HepG2 (cell line): ENCODE data around the gene ADARB1. TPM values are rescaled to one million over a fixed set of nuclear protein-coding genes. Genes with fewer than 3 reads are reported as not detected.

Experiments
- ATAC-seq: fragments of 200-7000 bp; cut with Tn5 transposase; 3 replicates; pipeline ENCODE4 v1.9.1; 2020; ENCODE audit warnings: mild to moderate bottlenecking, moderate library complexity
- BruUV-seq: library from RNA; stranded (reverse); fragments of 400-500 nt; replicated peaks from 2 replicates; lab custom pipeline; 2021; lab: Mats Ljungman, UMichigan
- CTCF ChIA-PET: fragments of 300-600 bp; formaldehyde crosslinking; extraction: SDS; loops from one replicate; lab custom pipeline; 2021; ENCODE audit warnings: low total read pairs, inconsistent platforms, low intra/inter-chr PET ratio; lab: Yijun Ruan, JAX
- POLR2A ChIA-PET: fragments of 350-600 bp; sonication (Branson Sonifier 250); formaldehyde crosslinking; loops from one replicate; lab custom pipeline; 2020; ENCODE audit warnings: antibody characterized with exemption, inconsistent platforms; lab: Yijun Ruan, JAX
- DNase-seq: peaks from one replicate; pipeline ENCODE4 v3.0.0-alpha.2; 2015; ENCODE audit warnings: low spot score
- FAIRE-seq: peaks from 3 replicates; lab custom pipeline; 2011; peaks lifted over from hg19 to GRCh38; lab: Jason Lieb, UNC
- H2AFZ ChIP-seq: one replicate; pipeline ENCODE4 v1.6.1; 2011; ENCODE audit warnings: low read length, inconsistent platforms
- H3K27ac ChIP-seq: fragments of 300-600 bp; 3 replicates; pipeline ENCODE4 v1.8.0; 2011; ENCODE audit warnings: mixed run types, mild to moderate bottlenecking, mixed read lengths, low read length, inconsistent platforms; ENCODE audit not compliant: insufficient read depth; ENCODE audit errors: extremely low read length
- H3K27me3 ChIP-seq, 2 experiments: fragments of 200-600 bp in 1 of 2; 2 replicates in 1 of 2; 3 replicates in 1 of 2; pipeline versions ENCODE4 v1.6.0 to v1.8.0; 2011; ENCODE audit warnings: low read length in 2 of 2, mild to moderate bottlenecking in 2 of 2, moderate library complexity in 2 of 2, inconsistent platforms in 1 of 2; ENCODE audit not compliant: insufficient read depth in 2 of 2, control insufficient read depth in 1 of 2
- H3K36me3 ChIP-seq, 2 experiments: fragments of 200-600 bp in 1 of 2; replicated peaks in 1 of 2; 2 replicates in 1 of 2; 3 replicates in 1 of 2; pipeline versions ENCODE4 v1.5.1 to v1.8.0; 2011; ENCODE audit warnings: low read length in 2 of 2, inconsistent platforms in 1 of 2; ENCODE audit not compliant: insufficient read depth in 2 of 2, control insufficient read depth in 1 of 2
- H3K4me1 ChIP-seq: 2 replicates; pipeline ENCODE4 v1.5.1; 2012; ENCODE audit warnings: low read length, inconsistent platforms; ENCODE audit not compliant: insufficient read depth
- H3K4me2 ChIP-seq: 2 replicates; pipeline ENCODE4 v1.6.0; 2011; ENCODE audit warnings: low read depth, low read length, inconsistent platforms
- H3K4me3 ChIP-seq, 3 experiments: fragments of 200-600 bp in 1 of 3; sonication (generic), shearing (Covaris generic) in 1 of 3; replicated peaks in 1 of 3; 2 replicates each; pipeline ENCODE4 v1.5.1; 2011 to 2016; ENCODE audit warnings: low read length in 3 of 3, inconsistent platforms in 2 of 3, low read depth in 2 of 3, mild to moderate bottlenecking in 2 of 3, control low read depth in 1 of 3, mixed read lengths in 1 of 3; ENCODE audit not compliant: insufficient read depth in 1 of 3
- H3K79me2 ChIP-seq: one replicate; pipeline ENCODE4 v1.6.1; 2011; ENCODE audit warnings: low read length, inconsistent platforms; ENCODE audit not compliant: insufficient read depth
- H3K9ac ChIP-seq: 2 replicates; pipeline ENCODE4 v1.6.0; 2011; ENCODE audit warnings: mild to moderate bottlenecking, low read depth, low read length, inconsistent platforms; ENCODE audit not compliant: insufficient read depth
- H3K9me3 ChIP-seq: 2 replicates; pipeline ENCODE4 v1.5.1; 2012; ENCODE audit warnings: mild to moderate bottlenecking, low read length
- H4K20me1 ChIP-seq: 2 replicates; pipeline ENCODE4 v1.6.0; 2011; ENCODE audit warnings: inconsistent platforms, mild to moderate bottlenecking, low read length, moderate library complexity; ENCODE audit not compliant: insufficient read depth
- DNMT1 ChIP-seq: sonication (generic); formaldehyde crosslinking; IDR thresholded peaks from 2 replicates; pipeline ENCODE4 v1.5.1; 2020; ENCODE audit warnings: mild to moderate bottlenecking, missing genetic modification reagents
- ELF4 ChIP-seq: sonication (generic); formaldehyde crosslinking; IDR thresholded peaks from 2 replicates; pipeline ENCODE4 v1.5.0; 2020; ENCODE audit warnings: missing genetic modification reagents, mild to moderate bottlenecking, moderate library complexity, borderline replicate concordance
- KDM4B ChIP-seq: sonication (generic); formaldehyde crosslinking; IDR thresholded peaks from 2 replicates; pipeline ENCODE4 v1.4.0; 2020; ENCODE audit warnings: missing genetic modification reagents
- MIER3 ChIP-seq: IDR thresholded peaks from 2 replicates; pipeline ENCODE4 v1.6.1; 2016; ENCODE audit warnings: missing compliant biosample characterization, borderline replicate concordance
- MYNN ChIP-seq: sonication (generic); formaldehyde crosslinking; IDR thresholded peaks from 2 replicates; pipeline ENCODE4 v1.4.0; 2020; ENCODE audit warnings: mild to moderate bottlenecking, low read depth, missing genetic modification reagents
- NCOA1 ChIP-seq: sonication (generic); formaldehyde crosslinking; IDR thresholded peaks from 2 replicates; pipeline ENCODE4 v1.9.0; 2021; ENCODE audit warnings: missing genetic modification reagents
- PHF20 ChIP-seq: sonication (generic); formaldehyde crosslinking; IDR thresholded peaks from 2 replicates; pipeline ENCODE4 v1.5.0; 2020; ENCODE audit warnings: mild to moderate bottlenecking, missing genetic modification reagents
- PPARG ChIP-seq: conservative IDR thresholded peaks from 2 replicates; pipeline ENCODE4 v1.6.1; 2016; ENCODE audit warnings: missing biosample characterization, missing genetic modification reagents
- UBTF ChIP-seq: sonication (generic); formaldehyde crosslinking; IDR thresholded peaks from 2 replicates; pipeline ENCODE4 v1.4.0; 2020; ENCODE audit warnings: mild to moderate bottlenecking, missing genetic modification reagents
- ZBTB44 ChIP-seq: sonication (generic); formaldehyde crosslinking; IDR thresholded peaks from 2 replicates; pipeline ENCODE4 v1.4.0; 2020; ENCODE audit warnings: missing genetic modification reagents
- ZMAT3 ChIP-seq: sonication (generic); formaldehyde crosslinking; conservative IDR thresholded peaks from 2 replicates; pipeline ENCODE4 v1.7.0; 2021; ENCODE audit warnings: missing genetic modification reagents
- ZNF251 ChIP-seq: sonication (generic); formaldehyde crosslinking; IDR thresholded peaks from 2 replicates; pipeline ENCODE4 v1.9.0; 2021; ENCODE audit warnings: mild to moderate bottlenecking, missing genetic modification reagents
- ZNF263 ChIP-seq: sonication (generic); formaldehyde crosslinking; IDR thresholded peaks from 2 replicates; pipeline ENCODE4 v1.4.0; 2020; ENCODE audit warnings: missing genetic modification reagents
- ZNF577 ChIP-seq: sonication (generic); formaldehyde crosslinking; IDR thresholded peaks from 2 replicates; pipeline ENCODE4 v1.4.0; 2020; ENCODE audit warnings: mild to moderate bottlenecking, low read depth, missing genetic modification reagents, borderline replicate concordance
- WGBS: methylation state at CpG from one replicate; pipeline ENCODE4 v1.1.6; 2017; ENCODE audit warnings: low lambda C conversion rate; 5-methylcytosine and 5-hydroxymethylcytosine counted together
- in situ Hi-C: cut with HindIII; loops from 2 replicates; pipeline ENCODE4 v1.10.0; 2017; ENCODE audit warnings: low pct_unique_long_range_greater_than_20kb; ENCODE audit not compliant: extremely low pct_ligation_motif_present
- intact Hi-C: fragments of 100-400 bp; cut with micrococcal nuclease; formaldehyde crosslinking; loops from one replicate; pipeline ENCODE4 v1.10.0; 2022; ENCODE audit not compliant: unreplicated experiment
- polyA plus RNA-seq, 8 experiments: library from polyadenylated mRNA; depleted of rRNA in 3 of 8; stranded (reverse) in 7 of 8; unstranded in 1 of 8; fragments of >200 nt; fragmentation: Illumina TruSeq in 4 of 8; extraction: Trizol in 4 of 8; gene quantifications; 2 replicates each; pipeline versions ENCODE4 v1.2.1 to v1.2.3, GENCODE V29; 2011 to 2016; ENCODE audit warnings: low read depth in 4 of 8, missing spikeins in 1 of 8, mixed read lengths in 1 of 8; ENCODE audit not compliant: insufficient read depth in 1 of 8
- total RNA-seq, 5 experiments: library from RNA; depleted of rRNA; stranded (reverse); fragments of >200 nt; fragmentation: Illumina TruSeq; extraction: Trizol; gene quantifications; 2 replicates each; pipeline ENCODE4 v1.2.3, GENCODE V29; 2016; ENCODE audit warnings: low read depth in 1 of 5

Gene ADARB1
- total and polyA plus RNA-seq, 2 of the 13 experiments (the other 11 are each of a cell fraction or from before 2014, with no cell fraction given) = 6.6 to 10.0 TPM

- Histone ChIP-seq H3K36me3 (no peaks in the 10 kb centered on the region), H3K4me2 (no peak overlapping the region), H3K9ac (no peak overlapping the region), H3K79me2 (no peaks in the 10 kb centered on the region), H2AFZ (no peak overlapping the region), H3K4me3 (no peak overlapping the region), H3K9me3 (no peaks in the 10 kb centered on the region), H3K4me1 (no peaks in the 10 kb centered on the region), H3K27me3 (peaks cover 0 to 39% of the 10 kb centered on the region in 2 experiments; a peak in 2 of 5 replicates), H3K27ac (no peak overlapping the region), H4K20me1 (no peaks in the 10 kb centered on the region)
- ChIA-PET CTCF (no interaction called here), POLR2A (no interaction called here)
- ATAC-seq (no peak), FAIRE-seq (no peak), DNase-seq (no peak)
- TF ChIP-seq ZBTB44 (no peak), ZNF263 (CRISPR knock-in tag) (peak; percentile 84), MYNN (CRISPR knock-in tag) (no peak), MIER3 (CRISPR knock-in tag) (no peak), PHF20 (CRISPR knock-in tag) (no peak)
- 38% methylated on average over 5 of the region's 8 CpGs for WGBS
- intact Hi-C loops = no loop called here
- in situ Hi-C loops = no loop called here
- BruUV-seq = no TSS peak
Observed at GRCh38 chr21:45060089-45060488, 14.3 kb upstream of the ADARB1 start.

- TF ChIP-seq UBTF (CRISPR knock-in tag) = no peak
- no peak for TF ChIP-seq ELF4
- TF ChIP-seq ZNF577 (CRISPR knock-in tag) = no peak
- no peak for TF ChIP-seq ZNF251 (CRISPR knock-in tag)
- TF ChIP-seq DNMT1 (CRISPR knock-in tag) = no peak
- no peak for TF ChIP-seq PPARG (CRISPR knock-in tag)
- TF ChIP-seq ZMAT3 (CRISPR knock-in tag) = no peak
- no peak for TF ChIP-seq NCOA1 (CRISPR knock-in tag)
- TF ChIP-seq KDM4B (CRISPR knock-in tag) = no peak
- ATAC-seq (no peak), DNase-seq (no peak), FAIRE-seq (no peak)
- no peaks in the 10 kb centered on the region for H3K9me3 ChIP-seq
- ChIA-PET POLR2A (no interaction called here), CTCF (no interaction called here)
- no peaks in the 10 kb centered on the region for H4K20me1 ChIP-seq
- no peaks in the 10 kb centered on the region for H3K4me1 ChIP-seq
- H3K27ac ChIP-seq = no peak overlapping the region
- H2AFZ ChIP-seq = no peak overlapping the region
- no peak overlapping the region for H3K9ac ChIP-seq
- H3K4me3 ChIP-seq = no peak overlapping the region
- WGBS = 46% methylated on average over 9 of the region's 9 CpGs
- H3K4me2 ChIP-seq = no peak overlapping the region
- intact Hi-C loops = no loop called here
- H3K27me3 ChIP-seq = peaks cover 0 to 41% of the 10 kb centered on the region in 2 experiments; a peak in 2 of 5 replicates
- in situ Hi-C loops = no loop called here
- no peaks in the 10 kb centered on the region for H3K79me2 ChIP-seq
- no peaks in the 10 kb centered on the region for H3K36me3 ChIP-seq
- BruUV-seq = no TSS peak
Observed at GRCh38 chr21:45060675-45061311, 13.6 kb upstream of the ADARB1 start.
